Measurements from ENCODE around the gene OR5AC2.

OR5AC2 gene

DNA sequence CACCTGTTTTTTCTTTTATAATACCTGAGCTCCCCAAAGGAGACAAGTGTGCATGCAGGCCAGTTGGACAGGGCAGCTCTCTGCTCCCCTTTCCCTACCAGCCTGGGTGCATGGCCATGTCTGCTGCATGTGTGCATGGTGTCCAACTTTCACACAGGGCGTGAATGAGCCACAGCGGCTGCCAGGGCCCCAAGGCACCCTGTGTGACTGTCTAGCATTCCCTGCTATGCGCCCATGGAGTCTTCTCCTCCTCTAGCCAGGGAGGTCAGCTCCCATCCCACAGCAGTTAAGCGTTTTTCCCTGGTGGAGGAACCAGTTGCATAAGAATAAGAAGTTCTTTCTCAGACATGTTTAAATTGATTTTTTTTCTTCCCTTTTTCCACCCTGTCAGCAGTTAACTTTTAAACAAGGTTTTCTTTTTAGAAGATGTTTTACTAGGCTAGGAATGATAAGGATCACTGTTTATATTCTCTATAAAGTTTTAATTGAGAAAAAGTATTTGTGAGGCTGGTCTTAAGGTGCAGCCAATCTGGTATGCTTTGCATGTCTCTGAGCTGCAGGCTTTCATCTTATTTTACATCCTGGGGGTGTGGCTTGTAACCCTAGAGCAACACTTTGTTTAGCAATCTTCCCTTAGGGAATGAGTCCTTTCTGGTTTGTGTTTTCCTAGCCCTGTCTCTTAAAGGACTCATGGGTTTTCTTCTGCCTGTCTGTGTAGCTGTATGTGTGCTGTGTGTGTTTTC, 23.0 kb downstream of the OR5AC2 start:
- no peak for DNase-seq (ENCODE audit: low read depth)
- no peak for TF ChIP-seq MYC (IDR thresholded peaks at IDR 0.05; ENCODE audit: low read depth, low read length)
- TF ChIP-seq, protein P1, sequence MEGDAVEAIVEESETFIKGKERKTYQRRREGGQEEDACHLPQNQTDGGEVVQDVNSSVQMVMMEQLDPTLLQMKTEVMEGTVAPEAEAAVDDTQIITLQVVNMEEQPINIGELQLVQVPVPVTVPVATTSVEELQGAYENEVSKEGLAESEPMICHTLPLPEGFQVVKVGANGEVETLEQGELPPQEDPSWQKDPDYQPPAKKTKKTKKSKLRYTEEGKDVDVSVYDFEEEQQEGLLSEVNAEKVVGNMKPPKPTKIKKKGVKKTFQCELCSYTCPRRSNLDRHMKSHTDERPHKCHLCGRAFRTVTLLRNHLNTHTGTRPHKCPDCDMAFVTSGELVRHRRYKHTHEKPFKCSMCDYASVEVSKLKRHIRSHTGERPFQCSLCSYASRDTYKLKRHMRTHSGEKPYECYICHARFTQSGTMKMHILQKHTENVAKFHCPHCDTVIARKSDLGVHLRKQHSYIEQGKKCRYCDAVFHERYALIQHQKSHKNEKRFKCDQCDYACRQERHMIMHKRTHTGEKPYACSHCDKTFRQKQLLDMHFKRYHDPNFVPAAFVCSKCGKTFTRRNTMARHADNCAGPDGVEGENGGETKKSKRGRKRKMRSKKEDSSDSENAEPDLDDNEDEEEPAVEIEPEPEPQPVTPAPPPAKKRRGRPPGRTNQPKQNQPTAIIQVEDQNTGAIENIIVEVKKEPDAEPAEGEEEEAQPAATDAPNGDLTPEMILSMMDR (IDR thresholded peaks at IDR 0.05; ENCODE audit: low read depth, low read length): no peak
- no peak for TF ChIP-seq POLR2A (IDR thresholded peaks at IDR 0.05; ENCODE audit: extremely low read depth, insufficient read length)
- TF ChIP-seq, protein P2, sequence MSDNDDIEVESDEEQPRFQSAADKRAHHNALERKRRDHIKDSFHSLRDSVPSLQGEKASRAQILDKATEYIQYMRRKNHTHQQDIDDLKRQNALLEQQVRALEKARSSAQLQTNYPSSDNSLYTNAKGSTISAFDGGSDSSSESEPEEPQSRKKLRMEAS (IDR thresholded peaks at IDR 0.05; ENCODE audit: low read depth, low read length): no peak
- no peak overlapping the region for H3K4me3 ChIP-seq (ENCODE audit: low read depth, low read length)

DNA sequence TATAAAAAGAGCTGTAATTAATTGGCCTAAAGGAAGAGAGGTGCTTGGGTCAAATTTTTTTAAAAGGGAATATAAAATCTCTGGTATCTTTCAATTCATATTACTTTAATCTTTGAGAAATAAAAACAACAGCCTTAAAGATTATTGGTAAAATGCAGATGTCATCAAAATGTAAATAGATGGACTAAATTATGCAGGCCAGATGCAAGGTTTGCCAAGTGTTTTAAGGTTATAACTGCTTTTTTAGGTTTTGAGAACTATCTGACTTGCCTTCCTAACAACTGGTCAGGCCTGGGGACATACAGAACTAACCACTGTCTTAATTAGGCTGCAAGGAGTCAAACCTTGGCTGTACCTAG, 23.6 kb downstream of the OR5AC2 start:
- H3K4me3 ChIP-seq (ENCODE audit: low read depth, low read length): no peak overlapping the region
- TF ChIP-seq POLR2A (IDR thresholded peaks at IDR 0.05; ENCODE audit: extremely low read depth, insufficient read length) (no peak), MYC (IDR thresholded peaks at IDR 0.05; ENCODE audit: low read depth, low read length) (no peak)
- TF ChIP-seq, protein P1 (IDR thresholded peaks at IDR 0.05; ENCODE audit: low read depth, low read length): no peak
- TF ChIP-seq, protein P2 (IDR thresholded peaks at IDR 0.05; ENCODE audit: low read depth, low read length): no peak
- no peak for DNase-seq (ENCODE audit: low read depth)

DNA sequence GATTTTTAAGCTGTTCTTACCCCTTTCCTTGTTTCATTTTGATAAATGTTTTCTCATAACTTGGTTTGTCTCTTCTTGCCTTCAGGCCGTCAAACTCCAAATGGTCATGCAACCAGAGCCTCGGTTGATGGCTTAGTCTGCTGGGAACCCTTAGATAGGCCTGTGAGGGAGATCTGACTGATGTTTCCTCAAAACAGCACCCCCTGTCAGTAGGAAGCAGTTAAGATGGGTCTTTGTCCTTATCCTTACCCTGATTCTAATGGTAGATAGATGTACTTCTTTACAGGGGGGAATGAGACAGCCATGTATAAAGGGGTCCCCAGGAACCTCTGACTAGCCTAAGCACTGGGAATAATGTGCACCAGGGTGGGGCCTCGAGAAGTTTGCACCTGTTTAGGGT, 27.3 kb downstream of the OR5AC2 start:
- no peak for DNase-seq (ENCODE audit: low read depth)
- H3K4me3 ChIP-seq (ENCODE audit: low read depth, low read length): no peak overlapping the region
- TF ChIP-seq, protein P1 (IDR thresholded peaks at IDR 0.05; ENCODE audit: low read depth, low read length): peak; percentile 1
- TF ChIP-seq MYC (IDR thresholded peaks at IDR 0.05; ENCODE audit: low read depth, low read length): no peak

DNA sequence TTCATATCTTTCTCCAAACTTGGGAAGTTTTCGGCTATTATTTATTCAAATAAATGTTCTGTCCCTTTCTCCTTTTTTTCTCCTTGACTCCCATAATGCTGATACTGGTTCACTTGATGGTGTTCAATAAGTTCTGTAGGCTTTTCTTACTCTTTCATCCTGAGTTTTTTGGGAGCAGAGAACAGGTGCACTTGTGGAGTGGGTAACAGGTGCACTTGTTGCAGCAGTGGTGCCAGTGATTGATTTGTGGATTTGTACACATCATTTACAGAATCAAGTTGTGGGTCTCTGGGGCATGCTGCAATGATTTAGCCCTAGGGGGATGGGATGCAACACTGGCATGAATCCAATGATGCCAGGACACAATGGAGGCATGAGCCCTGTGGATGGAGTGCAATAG, 28.7 kb downstream of the OR5AC2 start:
- DNase-seq (ENCODE audit: low read depth): no peak
- TF ChIP-seq MYC (IDR thresholded peaks at IDR 0.05; ENCODE audit: low read depth, low read length) (no peak), POLR2A (IDR thresholded peaks at IDR 0.05; ENCODE audit: extremely low read depth, insufficient read length) (no peak)
- TF ChIP-seq, protein P1 (IDR thresholded peaks at IDR 0.05; ENCODE audit: low read depth, low read length): no peak
- TF ChIP-seq, protein P2 (IDR thresholded peaks at IDR 0.05; ENCODE audit: low read depth, low read length): no peak
- no peak overlapping the region for H3K4me3 ChIP-seq (ENCODE audit: low read depth, low read length)

DNA sequence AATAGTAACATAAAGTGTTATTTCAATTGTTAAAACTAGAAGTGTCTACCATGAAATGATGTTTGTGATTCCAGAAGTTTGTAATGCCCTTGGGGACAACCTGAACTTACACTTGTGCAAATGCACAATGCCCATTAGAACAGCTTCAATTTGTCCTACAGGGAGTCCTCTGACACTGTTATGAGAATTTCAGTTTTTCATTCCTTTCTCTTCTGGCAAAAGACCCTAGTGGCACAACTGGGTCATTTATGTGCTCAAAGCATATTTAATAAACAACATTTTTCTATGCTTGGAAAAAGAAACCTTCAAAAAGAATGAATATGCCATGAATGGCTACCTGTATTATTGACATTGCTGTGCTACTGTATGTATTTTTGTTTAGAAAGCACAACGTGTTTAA, 43.4 kb downstream of the OR5AC2 start, which contains the start of gene OR5H1:
TSS of gene OR5H1 (plus strand) at position 301 of the 400 bp plus-strand sequence. CDS start 1,977 bp downstream, outside the sequence.
- TF ChIP-seq, protein P2 (IDR thresholded peaks at IDR 0.05; ENCODE audit: low read depth, low read length): no peak
- no peak for TF ChIP-seq MYC (IDR thresholded peaks at IDR 0.05; ENCODE audit: low read depth, low read length)
- TF ChIP-seq, protein P1 (IDR thresholded peaks at IDR 0.05; ENCODE audit: low read depth, low read length): no peak
- no peak for TF ChIP-seq POLR2A (IDR thresholded peaks at IDR 0.05; ENCODE audit: extremely low read depth, insufficient read length)
- no peak within 1 kb of the TSS for H3K4me3 ChIP-seq (ENCODE audit: low read depth, low read length)

More for the DNA sequence above, 43.4 kb downstream of the OR5AC2 start, which contains the start of gene OR5H1:
- no peak for DNase-seq (ENCODE audit: low read depth)
